ENCODE results near the gene KLK10.

- TF ChIP-seq CTCF (IDR thresholded peaks at IDR 0.05; ENCODE audit: extremely low read depth in 1 of 2, insufficient read depth in 1 of 2, low read depth in 1 of 2, low read length in 2 of 2) (no peak), JUN (IDR thresholded peaks at IDR 0.05; ENCODE audit: borderline replicate concordance, insufficient read depth, insufficient read length, low read depth) (no peak), GATA2 (IDR thresholded peaks at IDR 0.05; ENCODE audit: insufficient read depth, insufficient read length, low read depth, low read length) (no peak), EZH2 (IDR thresholded peaks at IDR 0.05; ENCODE audit: borderline replicate concordance, low read depth, low read length, severe bottlenecking) (no peak), POLR2A (IDR thresholded peaks at IDR 0.05; ENCODE audit: low read depth, low read length) (no peak), POLR2AphosphoS5 (IDR thresholded peaks at IDR 0.05; ENCODE audit: insufficient read depth, low read depth, low read length) (no peak), MYC (IDR thresholded peaks at IDR 0.05; ENCODE audit: low read depth, low read length) (no peak)
Observed at GRCh38 chr19:51027873-51028272, 8.4 kb upstream of the KLK10 start.

All from endothelial cell of umbilical vein (primary cell).